CD14-positive monocyte (primary cell): ENCODE data around the gene GLIPR1L1. TPM values are rescaled to one million over a fixed set of nuclear protein-coding genes. Genes with fewer than 3 reads are reported as not detected.
A peak's percentile ranks its signal among the peaks of the same experiment; 100 is the strongest.

Experiments used
- DNase-seq, 3 donors: peaks; one replicate each; pipeline ENCODE4 v3.0.0-alpha.2; 2011 to 2022
- H2AFZ ChIP-seq: 2 replicates; pipeline ENCODE4 v1.6.0; 2012; ENCODE audit warnings: mild to moderate bottlenecking, low read depth, low read length, inconsistent platforms; ENCODE audit not compliant: insufficient read depth, poor library complexity, severe bottlenecking
- H3K27ac ChIP-seq, 2 donors: 1 replicate in 1 of 2; 2 replicates in 1 of 2; pipeline ENCODE4 v1.5.1; 2012 to 2013; ENCODE audit warnings: low read length in 2 of 2, control low read depth in 1 of 2, inconsistent platforms in 1 of 2, low read depth in 1 of 2, mild to moderate bottlenecking in 1 of 2
- H3K27me3 ChIP-seq, 2 donors: one replicate each; pipeline versions ENCODE4 v1.6.0 to v1.6.1; 2011 to 2013; ENCODE audit warnings: low read length in 2 of 2; ENCODE audit not compliant: control insufficient read depth in 2 of 2, insufficient read depth in 2 of 2
- H3K36me3 ChIP-seq, 2 donors: replicated peaks in 1 of 2; 1 replicate in 1 of 2; 2 replicates in 1 of 2; pipeline versions ENCODE4 v1.5.1 to v1.6.1; 2012 to 2013; ENCODE audit warnings: low read length in 2 of 2, control low read depth in 1 of 2, inconsistent platforms in 1 of 2, mild to moderate bottlenecking in 1 of 2; ENCODE audit not compliant: insufficient read depth in 2 of 2, control insufficient read depth in 1 of 2
- H3K4me1 ChIP-seq, 2 donors: 1 replicate in 1 of 2; 2 replicates in 1 of 2; pipeline versions ENCODE4 v1.5.1 to v1.6.1; 2012 to 2013; ENCODE audit warnings: low read length in 2 of 2, control low read depth in 1 of 2, inconsistent platforms in 1 of 2, mild to moderate bottlenecking in 1 of 2, moderate library complexity in 1 of 2; ENCODE audit not compliant: insufficient read depth in 2 of 2, control insufficient read depth in 1 of 2
- H3K4me2 ChIP-seq: replicated peaks from 2 replicates; pipeline ENCODE3; 2012; ENCODE audit warnings: low read length, moderate library complexity, mild to moderate bottlenecking; ENCODE audit not compliant: poor library complexity, severe bottlenecking; ENCODE audit errors: extremely low read depth
- H3K4me3 ChIP-seq, 3 experiments: fragments of 200-600 bp in 1 of 3; sonication (generic) in 1 of 3; replicated peaks in 1 of 3; 1 replicate in 2 of 3; 2 replicates in 1 of 3; pipeline ENCODE4 v1.5.1; 2011 to 2013; ENCODE audit warnings: low read length in 3 of 3, mild to moderate bottlenecking in 3 of 3, control low read depth in 2 of 3, low read depth in 2 of 3, inconsistent platforms in 1 of 3, moderate library complexity in 1 of 3
- H3K79me2 ChIP-seq: 2 replicates; pipeline ENCODE4 v1.6.0; 2012; ENCODE audit warnings: mild to moderate bottlenecking, control low read depth, inconsistent platforms, low read length, moderate library complexity; ENCODE audit not compliant: insufficient read depth
- H3K9ac ChIP-seq: 2 replicates; pipeline ENCODE4 v1.6.0; 2017; ENCODE audit warnings: low read length, mild to moderate bottlenecking; ENCODE audit not compliant: insufficient read depth, poor library complexity, severe bottlenecking
- H3K9me3 ChIP-seq, 2 donors: replicated peaks in 1 of 2; 1 replicate in 1 of 2; 2 replicates in 1 of 2; pipeline versions ENCODE4 v1.5.1 to v1.6.1; 2012 to 2013; ENCODE audit warnings: low read length in 2 of 2, control low read depth in 1 of 2; ENCODE audit not compliant: control insufficient read depth in 1 of 2, insufficient read depth in 1 of 2
- H4K20me1 ChIP-seq: 2 replicates; pipeline ENCODE4 v1.6.0; 2012; ENCODE audit warnings: mild to moderate bottlenecking, low read length, control low read depth, moderate library complexity; ENCODE audit not compliant: insufficient read depth
- H3K27ac Mint-ChIP-seq, 7 donors: one replicate each; pipeline ENCODE4 v1.8.0; 2020; ENCODE audit warnings: mild to moderate bottlenecking in 7 of 7, mixed read lengths in 7 of 7, moderate library complexity in 6 of 7, inconsistent platforms in 2 of 7
- H3K27me3 Mint-ChIP-seq, 3 donors: one replicate each; pipeline ENCODE4 v1.8.0; 2021 to 2022; ENCODE audit warnings: low read depth in 3 of 3, mild to moderate bottlenecking in 3 of 3, mixed read lengths in 3 of 3, moderate library complexity in 3 of 3, inconsistent platforms in 1 of 3
- H3K36me3 Mint-ChIP-seq, 2 donors: one replicate each; pipeline ENCODE4 v1.8.0; 2020; ENCODE audit warnings: mixed read lengths in 2 of 2, inconsistent platforms in 1 of 2, mild to moderate bottlenecking in 1 of 2
- H3K4me1 Mint-ChIP-seq: one replicate; pipeline ENCODE4 v1.8.0; 2020; ENCODE audit warnings: mild to moderate bottlenecking, mixed read lengths
- H3K4me3 Mint-ChIP-seq, 2 donors: one replicate each; pipeline ENCODE4 v1.8.0; 2020; ENCODE audit warnings: mild to moderate bottlenecking in 2 of 2, mixed read lengths in 2 of 2, moderate library complexity in 1 of 2
- H3K9me3 Mint-ChIP-seq, 7 donors: one replicate each; pipeline ENCODE4 v1.8.0; 2020 to 2022; ENCODE audit warnings: mixed read lengths in 7 of 7, mild to moderate bottlenecking in 6 of 7, moderate library complexity in 6 of 7, inconsistent platforms in 2 of 7
- CTCF ChIP-seq: fragments of 200-600 bp; IDR thresholded peaks from one replicate; pipeline ENCODE4 v1.8.0; 2022; ENCODE audit warnings: antibody characterized with exemption, mild to moderate bottlenecking
- whole genome bisulfite sequencing: methylation state at CpG from one replicate; pipeline ENCODE4 v1.1.5; 2013; ENCODE audit warnings: missing lambda C conversion rate; ENCODE audit not compliant: insufficient coverage; 5-methylcytosine and 5-hydroxymethylcytosine counted together
- intact Hi-C, 2 donors: fragments of 100-400 bp; cut with micrococcal nuclease; formaldehyde crosslinking; loops; one replicate each; pipeline versions ENCODE4 v1.15.0 to v1.15.1; 2023
- polyA plus RNA-seq, 3 donors: library from polyadenylated mRNA; depleted of rRNA in 1 of 3; unstranded in 2 of 3; stranded (reverse) in 1 of 3; fragments of 300-500 nt in 2 of 3; fragments of >200 nt in 1 of 3; fragmentation: Illumina TruSeq in 2 of 3; gene quantifications; 1 replicate in 2 of 3; 2 replicates in 1 of 3; pipeline ENCODE4 v1.2.3, GENCODE V29; 2012 to 2021

Gene GLIPR1L1
- polyA plus RNA-seq, 3 donors: not detected

GRCh38 chr12:75389706-75390105 lies 55.2 kb downstream of the GLIPR1L1 start:
- Histone ChIP-seq H3K27me3 (no peaks in the 10 kb centered on the region), H3K4me2 (peak overlapping the region; percentile 81), H3K27ac (no peak overlapping the region), H4K20me1 (no peaks in the 10 kb centered on the region), H3K79me2 (no peaks in the 10 kb centered on the region), H3K9ac (no peak overlapping the region), H2AFZ (peak overlapping the region; percentile 93), H3K36me3 (no peaks in the 10 kb centered on the region), H3K4me1 (peaks cover 11 to 23% of the 10 kb centered on the region in 2 donors), H3K9me3 (no peaks in the 10 kb centered on the region), H3K4me3 (peak overlapping the region in 1 of 3 experiments; percentile 82)
- intact Hi-C loops: no loop called here
- peaks cover 0 to 3% (median 0%) of the 10 kb centered on the region in 7 donors for H3K9me3 Mint-ChIP-seq
- DNase-seq: no peak
- WGBS: no CpG with 5 or more reads among the region's 1 CpG
- H3K4me3 Mint-ChIP-seq: peak overlapping the region in 1 of 2 donors; percentile 39
- peak overlapping the region in 3 of 7 donors; percentile 13 to 48 (median 33) for H3K27ac Mint-ChIP-seq
- H3K4me1 Mint-ChIP-seq: peaks cover 29% of the 10 kb centered on the region
- H3K27me3 Mint-ChIP-seq: peaks cover 0 to 1% (median 0%) of the 10 kb centered on the region in 3 donors
- no peaks in the 10 kb centered on the region for H3K36me3 Mint-ChIP-seq
- no peak for TF ChIP-seq CTCF

GRCh38 chr12:75390156-75390898 lies 55.9 kb downstream of the GLIPR1L1 start:
- H3K4me2 ChIP-seq: peak overlapping the region; percentile 81
- intact Hi-C loops: no loop called here
- Mint-ChIP-seq H3K36me3 (no peaks in the 10 kb centered on the region), H3K4me3 (peak overlapping the region; percentile 85 to 92), H3K9me3 (peaks cover 0 to 3% (median 0%) of the 10 kb centered on the region in 7 donors), H3K27me3 (peaks cover 0 to 1% (median 0%) of the 10 kb centered on the region in 3 donors), H3K27ac (peak overlapping the region; percentile 18 to 94 (median 87)), H3K4me1 (peaks cover 29% of the 10 kb centered on the region)
- H3K27ac ChIP-seq: peak overlapping the region in 1 of 2 donors; percentile 89
- no peaks in the 10 kb centered on the region for H3K79me2 ChIP-seq
- no peaks in the 10 kb centered on the region for H3K9me3 ChIP-seq
- peaks cover 11 to 23% of the 10 kb centered on the region in 2 donors for H3K4me1 ChIP-seq
- WGBS: 12% methylated on average over 4 of the region's 6 CpGs
- no peak for TF ChIP-seq CTCF
- peak overlapping the region; percentile 76 for H3K9ac ChIP-seq
- no peaks in the 10 kb centered on the region for H4K20me1 ChIP-seq
- H3K27me3 ChIP-seq: no peaks in the 10 kb centered on the region
- H3K4me3 ChIP-seq: peak overlapping the region; percentile 44 to 87 (median 82)
- H3K36me3 ChIP-seq: no peaks in the 10 kb centered on the region
- no peak for DNase-seq
- peak overlapping the region; percentile 93 for H2AFZ ChIP-seq
